ENCODE measurements around the gene ADIRF.

Gene ADIRF

DNA sequence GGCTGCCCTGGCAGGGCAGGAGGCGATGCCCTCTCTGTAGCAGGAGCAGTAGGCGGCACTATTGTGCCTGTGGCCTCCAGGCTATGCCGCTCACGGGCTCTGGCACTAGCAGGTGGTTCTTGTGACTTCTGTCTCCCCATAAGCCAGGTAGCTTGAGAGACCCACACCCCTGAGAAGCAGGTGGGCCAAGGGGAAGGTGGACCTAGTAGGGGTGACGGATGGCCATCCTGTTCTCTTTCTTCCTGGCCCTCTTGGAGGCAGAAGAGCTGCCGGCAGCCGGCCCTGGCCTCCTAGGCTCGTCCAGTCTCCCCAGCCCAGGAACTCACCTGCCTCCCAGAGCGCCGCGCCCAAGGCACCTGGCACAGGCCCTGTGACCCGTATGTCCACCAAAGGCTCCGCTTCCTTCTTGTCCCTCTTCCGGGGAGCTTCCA, 26.3 kb upstream of the ADIRF start:
- POLR2A ChIA-PET (ENCODE audit: low non-redundant PET) = interaction anchor here (0.6 kb wide), 1 partner anchor 180 kb away, joined by 6 read pairs; no protein-coding TSS in a partner anchor
- no peak overlapping the region for H3K27ac ChIP-seq
- CTCF ChIA-PET = interaction anchor here (0.6 to 1.8 kb wide), 4 partner anchors 14 to 36 kb away, joined by 3 to 7 read pairs (median 4); no protein-coding TSS in a partner anchor
- TF ChIP-seq, protein P1, sequence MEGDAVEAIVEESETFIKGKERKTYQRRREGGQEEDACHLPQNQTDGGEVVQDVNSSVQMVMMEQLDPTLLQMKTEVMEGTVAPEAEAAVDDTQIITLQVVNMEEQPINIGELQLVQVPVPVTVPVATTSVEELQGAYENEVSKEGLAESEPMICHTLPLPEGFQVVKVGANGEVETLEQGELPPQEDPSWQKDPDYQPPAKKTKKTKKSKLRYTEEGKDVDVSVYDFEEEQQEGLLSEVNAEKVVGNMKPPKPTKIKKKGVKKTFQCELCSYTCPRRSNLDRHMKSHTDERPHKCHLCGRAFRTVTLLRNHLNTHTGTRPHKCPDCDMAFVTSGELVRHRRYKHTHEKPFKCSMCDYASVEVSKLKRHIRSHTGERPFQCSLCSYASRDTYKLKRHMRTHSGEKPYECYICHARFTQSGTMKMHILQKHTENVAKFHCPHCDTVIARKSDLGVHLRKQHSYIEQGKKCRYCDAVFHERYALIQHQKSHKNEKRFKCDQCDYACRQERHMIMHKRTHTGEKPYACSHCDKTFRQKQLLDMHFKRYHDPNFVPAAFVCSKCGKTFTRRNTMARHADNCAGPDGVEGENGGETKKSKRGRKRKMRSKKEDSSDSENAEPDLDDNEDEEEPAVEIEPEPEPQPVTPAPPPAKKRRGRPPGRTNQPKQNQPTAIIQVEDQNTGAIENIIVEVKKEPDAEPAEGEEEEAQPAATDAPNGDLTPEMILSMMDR (conservative IDR thresholded peaks at IDR 0.05; ENCODE audit: low read depth) = no peak
- no peak for DNase-seq (ENCODE audit: low spot score)

DNA sequence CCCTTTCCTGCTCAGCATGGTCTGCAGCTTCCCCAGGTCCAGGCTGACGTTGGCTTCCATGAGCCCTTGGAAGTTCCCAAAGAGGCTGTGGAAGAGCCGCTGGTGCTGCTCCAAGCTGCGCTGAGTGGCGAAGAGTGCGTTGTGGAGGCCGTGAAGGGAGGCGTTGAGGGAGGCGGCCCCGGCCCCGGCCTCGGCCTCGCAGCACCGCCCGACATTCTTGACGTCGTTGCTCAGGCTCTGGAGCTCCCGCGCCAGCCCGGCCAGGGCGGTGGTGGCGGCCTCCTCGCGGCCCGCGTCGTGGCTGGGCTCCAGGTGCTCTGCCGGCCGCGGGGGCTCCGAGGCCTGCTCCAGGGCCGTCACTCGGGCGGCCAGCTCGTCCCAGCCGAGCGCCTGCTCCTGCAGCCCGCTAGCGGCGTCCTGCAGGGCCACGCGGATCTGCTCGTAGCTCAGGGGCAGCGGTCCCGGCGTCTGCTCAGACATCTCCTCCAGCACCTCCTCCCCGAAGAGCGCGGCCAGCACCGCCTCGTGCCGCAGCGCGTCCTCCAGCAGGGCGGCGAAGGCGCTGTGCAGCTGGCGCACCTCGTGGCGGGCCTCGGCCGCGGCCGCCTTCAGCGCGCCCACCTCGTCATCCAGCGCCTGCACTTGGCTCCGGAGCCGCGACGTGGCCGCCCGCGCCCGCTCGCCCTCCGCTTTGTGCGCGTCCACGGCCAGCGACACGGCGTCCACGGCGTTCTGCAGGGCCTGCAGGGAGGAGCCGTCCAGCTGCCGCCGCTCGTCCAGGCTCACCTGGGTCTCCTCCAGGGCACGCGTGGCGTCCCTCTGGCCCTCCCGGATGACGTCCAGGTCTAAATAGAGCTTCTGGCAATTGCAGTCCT, 25.6 kb upstream of the ADIRF start:
- TF ChIP-seq, protein P1 (conservative IDR thresholded peaks at IDR 0.05; ENCODE audit: low read depth) = no peak
- ChIA-PET CTCF (interaction anchor here (0.6 to 1.8 kb wide), 4 partner anchors 14 to 37 kb away, joined by 3 to 7 read pairs (median 4); no protein-coding TSS in a partner anchor), POLR2A (ENCODE audit: low non-redundant PET) (interaction anchor here (0.6 to 0.7 kb wide), 2 partner anchors 24 to 180 kb away, joined by 3 to 6 read pairs; no protein-coding TSS in a partner anchor)
- DNase-seq (ENCODE audit: low spot score) = no peak
- no peak overlapping the region for H3K27ac ChIP-seq

DNA sequence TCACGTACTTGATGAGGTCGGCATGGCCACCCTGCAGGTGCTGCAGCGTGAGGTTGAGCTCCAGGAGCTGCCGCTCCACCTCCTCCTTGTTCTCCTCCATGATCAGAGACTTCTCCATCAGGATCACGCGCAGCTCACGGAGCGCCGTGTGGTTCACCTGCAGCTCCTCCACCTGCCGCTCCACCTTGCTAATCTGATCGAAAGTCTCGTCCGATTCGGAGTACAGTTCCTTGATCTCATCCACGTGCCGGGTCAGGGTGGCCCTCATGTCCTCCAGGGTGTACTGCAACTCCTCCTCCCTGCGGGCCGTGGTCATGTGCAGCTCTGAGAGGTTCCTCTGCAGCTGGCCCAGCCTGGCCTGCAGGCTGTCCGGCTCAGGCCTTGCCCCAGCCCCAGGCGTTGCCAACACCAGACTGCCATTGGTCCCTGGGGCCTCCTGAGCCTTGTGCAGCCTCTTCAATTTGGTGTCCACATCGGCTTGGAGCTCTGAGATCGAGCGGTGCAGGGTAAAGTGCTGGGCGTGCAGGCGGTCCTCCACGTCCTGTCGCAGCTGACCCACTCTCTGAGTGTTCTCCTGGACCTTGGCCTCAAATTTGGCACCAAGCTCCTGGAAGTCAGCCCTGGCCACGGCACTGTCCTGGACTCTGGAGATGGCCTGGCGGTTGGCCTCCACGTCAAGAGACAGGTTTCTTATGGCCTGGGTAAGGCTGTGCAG, 24.8 kb upstream of the ADIRF start:
- CTCF ChIA-PET = interaction anchor here (1.5 to 1.8 kb wide), 3 partner anchors 17 to 23 kb away, joined by 5 to 7 read pairs (median 6); no protein-coding TSS in a partner anchor
- TF ChIP-seq, protein P1 (conservative IDR thresholded peaks at IDR 0.05; ENCODE audit: low read depth) = no peak
- POLR2A ChIA-PET (ENCODE audit: low non-redundant PET) = interaction anchor here (0.7 kb wide), 1 partner anchor 23 kb away, joined by 3 read pairs; no protein-coding TSS in a partner anchor
- no peak overlapping the region for H3K27ac ChIP-seq
- no peak for DNase-seq (ENCODE audit: low spot score)

DNA sequence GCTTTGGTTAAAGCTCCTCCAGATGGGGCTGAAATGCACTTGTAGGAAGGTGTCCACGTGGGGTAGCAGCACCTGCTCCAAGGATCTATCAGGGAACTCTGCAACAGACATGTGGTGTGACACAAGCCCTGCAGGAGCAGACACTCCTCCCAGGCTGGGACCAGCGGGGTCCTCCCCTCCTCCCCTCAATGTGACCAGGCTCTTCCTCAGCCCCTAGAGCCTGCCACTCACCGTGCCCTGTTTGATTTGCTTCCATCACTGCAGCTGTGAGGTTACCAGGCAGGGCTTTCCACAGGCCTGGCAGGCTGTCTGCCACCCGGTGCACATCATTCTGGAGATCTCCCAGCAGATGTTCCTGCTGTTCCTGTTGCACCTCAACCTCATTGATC, 24.3 kb upstream of the ADIRF start:
- CTCF ChIA-PET = interaction anchor here (1.5 kb wide), 1 partner anchor 16 kb away, joined by 6 read pairs; no protein-coding TSS in a partner anchor
- TF ChIP-seq, protein P1 (conservative IDR thresholded peaks at IDR 0.05; ENCODE audit: low read depth) = no peak
- POLR2A ChIA-PET (ENCODE audit: low non-redundant PET) = no interaction called here
- no peak for DNase-seq (ENCODE audit: low spot score)
- H3K27ac ChIP-seq = no peak overlapping the region

DNA sequence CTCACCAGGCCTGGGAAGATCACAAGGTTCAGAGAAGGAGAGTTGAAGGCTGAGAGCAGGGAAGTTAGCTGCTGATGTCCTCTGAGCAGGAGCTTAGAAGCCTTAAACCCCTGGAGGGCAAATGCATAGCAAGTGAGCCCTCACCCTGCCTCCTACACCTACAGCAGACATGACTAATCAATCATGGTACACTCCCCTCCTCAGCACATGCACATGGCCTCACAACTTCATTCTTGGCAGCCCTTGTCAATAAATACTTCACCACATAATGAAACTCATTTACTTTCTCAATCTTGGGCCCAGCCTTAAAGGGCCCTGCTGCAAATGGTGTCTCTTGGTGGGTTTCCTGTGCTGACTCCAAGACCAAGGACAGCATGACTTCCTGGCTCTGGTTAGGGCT, 23.8 kb upstream of the ADIRF start:
- H3K27ac ChIP-seq = no peak overlapping the region
- CTCF ChIA-PET = interaction anchor here (1.5 kb wide), 1 partner anchor 16 kb away, joined by 6 read pairs; no protein-coding TSS in a partner anchor
- POLR2A ChIA-PET (ENCODE audit: low non-redundant PET) = interaction anchor here (0.6 kb wide), 1 partner anchor 117 kb away, joined by 3 read pairs; no protein-coding TSS in a partner anchor
- TF ChIP-seq, protein P1 (conservative IDR thresholded peaks at IDR 0.05; ENCODE audit: low read depth) = no peak
- no peak for DNase-seq (ENCODE audit: low spot score)

DNA sequence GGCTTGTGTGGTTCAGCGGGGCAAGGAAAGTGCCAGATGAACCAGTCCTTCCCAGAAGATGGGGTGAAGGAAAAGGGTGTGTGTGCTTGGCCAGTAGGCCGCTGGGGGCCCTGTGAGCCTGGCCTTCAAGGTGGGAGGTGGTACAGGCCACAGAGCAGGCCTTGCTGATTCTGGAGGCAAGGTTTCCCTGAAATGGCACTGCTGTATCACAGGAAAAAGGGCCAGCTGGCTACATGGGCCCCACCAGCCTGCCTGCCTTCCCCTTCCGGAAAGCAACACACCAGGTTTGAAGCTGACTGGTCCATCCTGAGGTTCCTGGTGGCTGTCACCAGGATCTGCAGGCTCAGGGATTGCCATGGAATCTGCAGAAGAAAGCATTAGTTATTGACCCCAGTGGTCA, 23.4 kb upstream of the ADIRF start:
- H3K27ac ChIP-seq = no peak overlapping the region
- CTCF ChIA-PET = interaction anchor here (1.4 to 1.5 kb wide), 2 partner anchors 15 kb away, joined by 5 to 6 read pairs; no protein-coding TSS in a partner anchor
- POLR2A ChIA-PET (ENCODE audit: low non-redundant PET) = interaction anchor here (0.6 to 1.8 kb wide), 2 partner anchors 24 to 117 kb away, joined by 3 to 4 read pairs; partner anchors contain the start of gene ADIRF
- DNase-seq (ENCODE audit: low spot score) = no peak
- TF ChIP-seq, protein P1 (conservative IDR thresholded peaks at IDR 0.05; ENCODE audit: low read depth) = no peak
